Measurements from ENCODE around the gene GJD3. TPM values are rescaled to one million over a fixed set of nuclear protein-coding genes. Genes with fewer than 3 reads are reported as not detected.

Gene GJD3
- total RNA-seq, 1 donor from 2014 or later: not detected

Other genes starting within 250 kb of the GJD3 start
- 59.7 TPM for gene MSL1, start 242.8 kb downstream of the GJD3 start, total RNA-seq (ENCODE audit: insufficient read depth, low replicate concordance)
- gene CASC3, start 224.2 kb downstream of the GJD3 start, total RNA-seq (ENCODE audit: insufficient read depth, low replicate concordance): 39.0 TPM
- gene RAPGEFL1, start 187.3 kb downstream of the GJD3 start, total RNA-seq (ENCODE audit: insufficient read depth, low replicate concordance): 4.8 TPM
- gene WIPF2, start 145.4 kb downstream of the GJD3 start, total RNA-seq (ENCODE audit: insufficient read depth, low replicate concordance): 7.0 TPM
- gene CDC6, start 76.9 kb downstream of the GJD3 start, total RNA-seq (ENCODE audit: insufficient read depth, low replicate concordance): 5.8 TPM
- gene RARA, start 55.6 kb downstream of the GJD3 start, total RNA-seq (ENCODE audit: insufficient read depth, low replicate concordance): 8.7 TPM
- 11.8 TPM for gene TOP2A, start 53.2 kb upstream of the GJD3 start, total RNA-seq (ENCODE audit: insufficient read depth, low replicate concordance)
- 55.4 TPM for gene IGFBP4, start 78.7 kb upstream of the GJD3 start, total RNA-seq (ENCODE audit: insufficient read depth, low replicate concordance)
- gene TNS4, start 136.9 kb upstream of the GJD3 start, total RNA-seq (ENCODE audit: insufficient read depth, low replicate concordance): 7.0 TPM
- not detected for gene CCR7, start 200.7 kb upstream of the GJD3 start, total RNA-seq (ENCODE audit: insufficient read depth, low replicate concordance)

Data from umbilical cord (tissue), 1 donor.